GM19395 (cell line): ENCODE results near the gene AMFR.
"Not testable (repeated sequence)": the region's sequence is repeated elsewhere in the genome, so short reads cannot be mapped to it uniquely, and the experiment has no call there.

ENCODE experiments used
- ATAC-seq: cut with Tn5 transposase; IDR thresholded peaks from one replicate; pipeline ENCODE4 v1.9.1; 2021; ENCODE audit warnings: mild to moderate bottlenecking, moderate library complexity; ENCODE audit not compliant: unreplicated experiment

The AMFR gene

GRCh38 chr16:56399047-56399446, 26.3 kb downstream of the AMFR start:
- ATAC-seq = no peak

DNA sequence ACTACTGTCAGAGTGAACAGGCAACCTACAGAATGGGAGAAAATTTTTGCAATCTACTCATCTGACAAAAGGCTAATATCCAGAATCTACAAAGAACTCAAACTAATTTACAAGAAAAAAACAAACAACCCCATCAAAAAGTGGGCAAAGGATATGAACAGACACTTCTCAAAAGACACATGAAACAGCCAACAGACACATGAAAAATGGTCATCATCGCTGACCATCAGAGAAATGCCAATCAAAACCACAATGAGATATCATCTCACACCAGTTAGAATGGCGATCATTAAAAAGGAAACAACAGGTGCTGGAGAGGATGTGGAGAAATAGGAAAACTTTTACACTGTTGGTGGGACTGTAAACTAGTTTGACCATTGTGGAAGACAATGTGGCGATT, 28.6 kb downstream of the AMFR start:
- ATAC-seq = not testable (repeated sequence)

- ATAC-seq = no peak
Observed at GRCh38 chr16:56389554-56389953, 35.8 kb downstream of the AMFR start.

- ATAC-seq = no peak
Observed at GRCh38 chr16:56388209-56388608, 37.1 kb downstream of the AMFR start.

GRCh38 chr16:56387396-56387795, 37.9 kb downstream of the AMFR start:
- ATAC-seq = no peak

- no peak for ATAC-seq
Observed at GRCh38 chr16:56384074-56384721, 41.1 kb downstream of the AMFR start.

GRCh38 chr16:56382901-56383355, 42.4 kb downstream of the AMFR start:
- no peak for ATAC-seq

DNA sequence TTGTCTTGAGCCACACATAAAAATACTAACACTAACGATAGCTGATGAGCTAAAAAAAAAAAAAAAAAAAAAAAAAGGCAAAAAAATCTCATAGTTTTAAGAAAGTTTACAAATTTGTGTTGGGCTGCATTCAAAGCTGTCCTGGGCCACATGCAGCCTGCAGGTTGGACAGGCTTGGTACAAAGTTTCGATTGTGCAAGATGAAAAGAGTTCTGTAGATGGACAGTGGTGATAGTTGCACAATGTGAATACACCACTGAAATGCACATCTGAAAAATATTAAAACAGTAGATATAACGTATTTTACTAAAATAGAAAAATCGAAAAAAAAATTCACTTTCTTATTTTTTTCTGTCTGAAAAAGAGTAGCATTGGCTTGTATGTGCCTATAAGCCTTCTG, 42.9 kb downstream of the AMFR start:
- ATAC-seq = no peak

DNA sequence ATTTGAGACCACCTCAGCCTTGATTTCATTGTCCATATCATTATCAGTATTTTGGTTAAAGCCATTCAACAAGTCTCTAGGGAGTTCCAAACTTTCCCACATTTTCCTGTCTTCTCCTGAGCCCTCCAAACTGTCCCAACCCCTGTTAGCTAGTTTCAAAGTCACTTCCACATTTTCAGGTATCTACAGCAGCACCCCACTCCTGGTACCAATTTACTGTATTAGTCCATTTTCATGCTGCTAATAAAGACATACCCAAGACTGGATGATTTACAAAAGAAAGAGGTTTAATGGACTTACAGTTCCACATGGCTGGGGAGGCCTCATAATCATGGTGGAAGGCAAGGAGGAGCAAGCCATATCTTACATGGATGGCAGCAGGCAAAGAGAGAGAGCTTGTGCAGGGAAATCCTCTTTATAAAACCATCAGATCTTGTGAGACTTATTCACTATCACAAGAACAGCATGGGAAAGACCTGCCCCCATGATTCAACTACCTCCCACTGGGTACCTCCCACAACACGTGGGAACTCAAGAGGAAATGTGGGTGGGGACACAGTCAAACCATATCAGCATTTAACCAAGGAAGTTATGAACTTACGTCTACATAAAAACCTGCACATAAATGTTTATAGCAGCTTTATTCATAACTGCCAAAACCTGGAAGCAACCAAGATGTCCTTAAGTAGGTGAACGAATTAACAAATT, 44.4 kb downstream of the AMFR start:
- not testable (repeated sequence) for ATAC-seq

DNA sequence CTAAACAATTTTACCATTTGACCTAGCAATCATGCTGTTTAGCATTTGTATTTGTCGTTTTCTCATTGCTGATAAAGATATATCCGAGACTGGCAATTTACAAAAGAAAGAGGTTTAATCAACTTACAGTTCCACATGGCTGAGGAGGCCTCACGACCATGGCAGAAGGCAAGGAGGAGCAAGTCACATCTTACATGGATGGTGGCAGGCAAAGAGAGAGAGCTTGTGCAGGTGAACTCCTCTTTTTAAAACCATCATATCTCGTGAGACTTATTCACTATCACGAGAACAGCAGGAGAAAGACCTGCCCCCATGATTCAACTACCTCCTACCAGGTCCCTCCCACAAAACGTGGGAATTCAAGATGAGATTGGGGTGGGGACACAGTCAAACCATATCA, 46.3 kb downstream of the AMFR start:
- ATAC-seq = not testable (repeated sequence)

GRCh38 chr16:56375792-56376191, 49.6 kb downstream of the AMFR start:
- ATAC-seq = not testable (repeated sequence)

DNA sequence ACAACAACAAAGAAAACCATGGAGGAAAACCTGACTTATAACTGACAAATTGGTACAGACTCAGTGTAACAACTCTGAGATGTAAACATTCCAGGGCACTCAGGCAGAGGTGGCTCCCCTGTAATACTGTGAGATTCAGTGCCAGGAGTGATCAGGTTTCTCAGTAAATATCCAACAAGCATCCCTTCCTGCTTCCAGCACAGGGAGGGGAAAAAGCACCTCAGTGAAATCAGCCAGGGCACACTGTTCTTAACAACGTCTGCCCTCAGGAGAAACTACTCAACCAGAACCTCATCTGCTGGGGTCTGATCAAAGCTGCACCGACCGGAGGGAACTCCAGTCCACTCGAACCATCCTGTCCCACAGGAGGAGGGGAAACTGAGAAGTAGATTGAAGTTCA, 52.3 kb downstream of the AMFR start:
- ATAC-seq = no peak

GRCh38 chr16:56372013-56372634, 53.2 kb downstream of the AMFR start:
- ATAC-seq = no peak

DNA sequence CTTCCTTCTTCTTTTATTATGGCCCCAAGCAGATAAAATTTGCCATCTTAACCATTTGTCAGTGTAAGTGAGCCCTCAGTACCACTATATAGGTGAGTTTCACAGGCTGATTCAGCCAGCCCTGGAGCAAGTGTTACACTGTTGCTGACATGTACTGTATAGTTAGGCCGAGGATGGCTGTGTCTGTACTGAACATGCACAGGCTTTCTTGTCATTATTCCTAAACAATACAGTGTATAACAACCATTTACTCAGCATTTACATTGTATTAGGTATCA, 53.7 kb downstream of the AMFR start:
- no peak for ATAC-seq

- ATAC-seq = no peak
Observed at GRCh38 chr16:56370875-56371659, 54.3 kb downstream of the AMFR start.

DNA sequence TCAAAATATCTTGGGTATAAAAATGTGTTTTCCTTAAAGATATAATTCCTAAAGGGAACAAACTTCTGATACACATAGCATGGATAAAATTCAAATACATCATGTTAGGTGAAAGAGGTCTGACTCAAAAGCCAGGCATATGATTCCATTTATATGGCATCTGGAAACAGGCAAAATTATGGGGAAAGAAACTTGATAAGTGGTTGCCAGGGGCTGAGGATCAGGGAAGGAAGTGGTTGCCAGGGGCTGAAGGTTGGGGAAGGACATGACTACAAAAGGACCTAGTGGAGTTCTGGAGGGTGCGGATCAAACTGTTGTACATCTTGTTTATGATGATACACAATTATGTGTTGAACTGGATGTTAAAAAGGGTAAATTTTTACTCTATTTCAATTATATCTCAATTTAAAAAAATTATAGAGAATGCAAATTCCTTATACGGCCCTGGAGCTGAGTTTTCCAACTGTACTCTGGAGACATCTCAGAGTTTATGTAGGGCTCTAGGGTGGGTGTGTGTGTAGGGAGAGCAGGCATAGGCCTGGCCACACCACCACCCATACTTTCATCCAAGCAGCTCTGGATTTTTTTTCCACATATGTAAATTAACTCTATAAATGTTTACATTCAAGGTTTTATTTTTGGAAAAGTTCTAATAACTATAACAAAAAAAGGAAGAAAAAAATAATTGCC, 55.0 kb downstream of the AMFR start:
- ATAC-seq = no peak

DNA sequence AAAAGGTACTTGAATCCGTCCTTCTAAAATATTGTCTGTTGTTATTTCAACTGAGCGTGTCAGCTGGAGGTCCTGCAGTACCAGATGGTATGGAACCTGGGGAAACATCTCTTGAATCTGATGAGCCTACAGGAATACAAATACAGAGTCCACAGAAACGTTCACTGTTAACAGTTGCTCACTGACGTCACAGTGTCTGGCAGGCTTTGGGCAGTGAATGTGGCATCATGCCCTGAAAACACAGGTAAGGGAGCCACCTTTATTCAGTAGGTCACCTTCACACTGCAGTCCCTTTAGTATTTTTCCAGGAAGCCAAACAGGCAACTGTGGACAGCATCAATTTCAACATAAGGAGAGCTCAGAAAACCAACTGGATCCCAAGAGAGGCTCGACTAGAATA, 56.1 kb downstream of the AMFR start:
- no peak for ATAC-seq

GRCh38 chr16:56368545-56368944, 56.8 kb downstream of the AMFR start:
- ATAC-seq = no peak

GRCh38 chr16:56367764-56368163, 57.6 kb downstream of the AMFR start:
- ATAC-seq = no peak

DNA sequence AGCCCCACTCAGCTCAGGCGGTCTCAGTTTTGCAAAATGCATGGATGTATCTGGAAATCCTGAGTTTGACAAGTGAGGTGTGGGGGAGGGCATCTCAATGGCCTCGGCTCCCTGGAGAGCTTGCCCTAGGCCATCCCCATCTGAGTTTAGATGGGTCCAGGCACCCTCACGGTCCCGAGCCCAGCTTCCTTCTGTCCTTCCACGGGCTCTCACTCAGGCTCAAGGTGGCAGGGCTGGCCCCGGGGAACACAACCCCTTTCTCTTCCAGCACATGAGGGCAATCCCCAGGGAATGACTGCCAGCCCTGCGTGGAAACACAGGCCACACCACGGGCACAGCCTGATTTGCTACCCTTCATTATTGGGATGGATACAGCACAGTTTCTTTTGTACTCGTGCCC, 58.4 kb downstream of the AMFR start:
- no peak for ATAC-seq

- no peak for ATAC-seq
Observed at GRCh38 chr16:56365552-56365951, 59.8 kb downstream of the AMFR start.
